Activated naive CD4-positive, alpha-beta T cell treated with anti-CD3 and anti-CD28 coated beads, Interleukin-2, amount 50 U/mL, for 24 hours (primary cell): Measurements from ENCODE around the gene OR5M3.

Experiments used
- H3K27ac Mint-ChIP-seq: one replicate; pipeline ENCODE4 v1.8.0; 2021; ENCODE audit warnings: mild to moderate bottlenecking, mixed read lengths
- H3K27me3 Mint-ChIP-seq: one replicate; pipeline ENCODE4 v1.8.0; 2021; ENCODE audit warnings: mixed read lengths
- H3K36me3 Mint-ChIP-seq: one replicate; pipeline ENCODE4 v1.8.0; 2021; ENCODE audit warnings: mixed read lengths
- H3K4me1 Mint-ChIP-seq: one replicate; pipeline ENCODE4 v1.8.0; 2021; ENCODE audit warnings: mixed read lengths
- H3K4me3 Mint-ChIP-seq: one replicate; pipeline ENCODE4 v1.8.0; 2021; ENCODE audit warnings: mild to moderate bottlenecking, mixed read lengths
- H3K9me3 Mint-ChIP-seq: one replicate; pipeline ENCODE4 v1.8.0; 2021; ENCODE audit warnings: mixed read lengths

The OR5M3 gene

DNA sequence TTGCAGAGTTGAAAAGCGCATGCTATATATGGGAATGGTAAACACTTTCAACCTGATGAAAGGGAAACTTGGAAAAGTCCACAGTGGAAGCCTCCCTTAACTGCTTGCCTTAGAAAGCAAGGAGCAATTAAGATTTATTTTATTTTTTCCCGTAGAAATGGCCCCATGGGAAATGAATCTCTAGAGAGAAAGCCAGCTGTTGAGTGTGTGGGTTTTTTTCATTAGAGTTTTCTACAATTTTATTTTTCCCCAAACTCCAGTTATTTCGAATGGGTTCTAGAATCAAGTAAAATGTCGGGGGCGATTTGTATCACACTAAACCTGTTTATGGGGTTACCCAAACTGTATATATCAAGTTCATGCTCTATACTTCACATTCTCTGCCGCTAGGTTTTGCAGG, at the start of gene OR5M3:
TSS of gene OR5M3 (minus strand) at position 101 of the 400 bp plus-strand sequence. CDS start 2,855 bp downstream, outside the sequence.
- no peak within 1 kb of the TSS for H3K4me3 Mint-ChIP-seq
- no peaks in the 10 kb centered on the region for H3K27me3 Mint-ChIP-seq
- H3K4me1 Mint-ChIP-seq, result no peaks in the 10 kb centered on the region
- peaks cover 3% of the 10 kb centered on the region for H3K9me3 Mint-ChIP-seq
- no peaks in the 10 kb centered on the region for H3K36me3 Mint-ChIP-seq
- H3K27ac Mint-ChIP-seq, result no peak within 1 kb of the TSS

DNA sequence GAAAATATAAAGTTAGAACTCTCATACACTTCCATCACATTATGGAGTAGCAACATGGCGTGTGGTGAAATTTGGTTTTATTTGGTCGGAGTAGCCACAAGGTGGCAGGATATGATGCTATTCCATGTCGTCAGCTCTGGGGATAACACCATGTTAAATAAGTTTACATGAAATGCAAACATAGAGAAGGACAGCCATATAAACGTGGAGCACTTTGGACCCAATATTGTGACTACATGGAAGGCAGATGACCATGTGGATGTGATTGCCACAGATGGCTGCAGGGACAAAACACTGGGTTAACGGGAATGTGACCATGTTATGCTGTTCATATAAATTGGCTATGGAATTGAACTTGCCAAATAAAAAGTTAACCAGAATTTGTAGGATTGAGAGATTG, 48.9 kb upstream of the OR5M3 start:
- H3K27me3 Mint-ChIP-seq, result no peaks in the 10 kb centered on the region

DNA sequence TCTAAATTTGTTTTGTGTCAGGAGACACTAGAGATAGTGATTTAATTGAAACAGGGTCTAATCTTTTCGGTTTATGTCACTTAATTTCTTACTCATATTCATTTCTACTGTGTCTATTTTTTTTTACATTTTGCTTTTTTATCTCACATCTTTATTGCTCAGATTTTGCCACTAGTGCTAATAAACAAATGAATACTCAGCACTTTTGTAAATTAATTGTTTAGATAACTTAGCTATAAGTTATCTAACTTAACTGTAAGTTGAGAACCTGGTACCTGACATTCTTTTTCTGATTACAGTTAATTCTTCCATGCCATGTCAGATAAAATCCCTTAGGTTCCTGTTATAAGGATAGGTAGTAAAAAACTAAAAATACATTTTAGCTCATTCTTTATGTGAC, 40.1 kb upstream of the OR5M3 start:
- H3K27me3 Mint-ChIP-seq, result no peaks in the 10 kb centered on the region
- H3K4me3 Mint-ChIP-seq, result no peak overlapping the region
- H3K36me3 Mint-ChIP-seq, result no peaks in the 10 kb centered on the region
- H3K4me1 Mint-ChIP-seq, result no peaks in the 10 kb centered on the region
- H3K9me3 Mint-ChIP-seq, result peaks cover 5% of the 10 kb centered on the region
- H3K27ac Mint-ChIP-seq, result no peak overlapping the region

More for the DNA sequence above, 48.9 kb upstream of the OR5M3 start:
- Mint-ChIP-seq H3K4me3 (no peak overlapping the region), H3K36me3 (no peaks in the 10 kb centered on the region), H3K9me3 (peaks cover 7% of the 10 kb centered on the region), H3K4me1 (no peaks in the 10 kb centered on the region), H3K27ac (no peak overlapping the region)

GRCh38 chr11:56509439-56509838, 36.3 kb upstream of the OR5M3 start:
- Mint-ChIP-seq H3K4me1 (no peaks in the 10 kb centered on the region), H3K27me3 (no peaks in the 10 kb centered on the region), H3K27ac (no peak overlapping the region), H3K36me3 (no peaks in the 10 kb centered on the region), H3K9me3 (no peaks in the 10 kb centered on the region), H3K4me3 (no peak overlapping the region)

- peaks cover 6% of the 10 kb centered on the region for H3K9me3 Mint-ChIP-seq
- H3K36me3 Mint-ChIP-seq, result no peaks in the 10 kb centered on the region
- H3K27ac Mint-ChIP-seq, result no peak overlapping the region
- no peaks in the 10 kb centered on the region for H3K4me1 Mint-ChIP-seq
- no peaks in the 10 kb centered on the region for H3K27me3 Mint-ChIP-seq
- H3K4me3 Mint-ChIP-seq, result no peak overlapping the region
Measured at GRCh38 chr11:56497010-56497409, 23.9 kb upstream of the OR5M3 start.

GRCh38 chr11:56495117-56495516, 22.0 kb upstream of the OR5M3 start:
- no peak overlapping the region for H3K4me3 Mint-ChIP-seq
- no peaks in the 10 kb centered on the region for H3K27me3 Mint-ChIP-seq

DNA sequence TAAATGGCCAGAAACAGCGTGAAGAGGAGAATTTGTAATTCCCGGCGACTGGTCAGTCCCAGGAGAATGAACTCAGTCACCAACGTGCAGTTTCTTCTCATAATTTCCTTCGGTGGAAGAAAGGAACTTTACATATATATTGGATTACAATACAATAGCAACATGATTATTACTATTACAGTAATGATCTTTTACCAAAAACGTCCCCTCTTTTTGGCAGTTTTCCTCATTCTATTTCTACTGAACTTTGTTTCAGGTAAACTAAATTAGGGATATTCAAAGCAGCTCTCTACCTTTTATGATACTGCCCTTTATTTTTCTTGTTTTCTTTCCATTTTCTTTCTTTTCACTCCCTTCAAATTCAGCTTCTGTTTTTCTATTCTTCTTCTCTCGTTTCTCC, 18.1 kb upstream of the OR5M3 start, which contains the start of gene OR5M8:
TSS of gene OR5M8 (minus strand) at position 101 of the 400 bp plus-strand sequence. CDS start at position 101, 0 bp downstream.
- no peaks in the 10 kb centered on the region for H3K27me3 Mint-ChIP-seq

More at GRCh38 chr11:56495117-56495516, 22.0 kb upstream of the OR5M3 start:
- no peaks in the 10 kb centered on the region for H3K4me1 Mint-ChIP-seq
- H3K27ac Mint-ChIP-seq, result no peak overlapping the region
- peaks cover 6% of the 10 kb centered on the region for H3K9me3 Mint-ChIP-seq
- no peaks in the 10 kb centered on the region for H3K36me3 Mint-ChIP-seq

GRCh38 chr11:56486801-56487200, 13.6 kb upstream of the OR5M3 start:
- H3K27ac Mint-ChIP-seq, result no peak overlapping the region
- H3K4me1 Mint-ChIP-seq, result no peaks in the 10 kb centered on the region
- H3K36me3 Mint-ChIP-seq, result no peaks in the 10 kb centered on the region
- H3K4me3 Mint-ChIP-seq, result no peak overlapping the region
- H3K27me3 Mint-ChIP-seq, result no peaks in the 10 kb centered on the region
- H3K9me3 Mint-ChIP-seq, result no peaks in the 10 kb centered on the region

More for the DNA sequence above, 18.1 kb upstream of the OR5M3 start, which contains the start of gene OR5M8:
- Mint-ChIP-seq H3K36me3 (no peaks in the 10 kb centered on the region), H3K9me3 (no peaks in the 10 kb centered on the region), H3K4me1 (no peaks in the 10 kb centered on the region), H3K27ac (no peak within 1 kb of the TSS), H3K4me3 (no peak within 1 kb of the TSS)

GRCh38 chr11:56474729-56475235, 1.6 kb upstream of the OR5M3 start:
- H3K27me3 Mint-ChIP-seq, result no peaks in the 10 kb centered on the region
- peaks cover 10% of the 10 kb centered on the region for H3K9me3 Mint-ChIP-seq
- no peak overlapping the region for H3K4me3 Mint-ChIP-seq
- H3K4me1 Mint-ChIP-seq, result no peaks in the 10 kb centered on the region
- H3K27ac Mint-ChIP-seq, result no peak overlapping the region
- H3K36me3 Mint-ChIP-seq, result no peaks in the 10 kb centered on the region

DNA sequence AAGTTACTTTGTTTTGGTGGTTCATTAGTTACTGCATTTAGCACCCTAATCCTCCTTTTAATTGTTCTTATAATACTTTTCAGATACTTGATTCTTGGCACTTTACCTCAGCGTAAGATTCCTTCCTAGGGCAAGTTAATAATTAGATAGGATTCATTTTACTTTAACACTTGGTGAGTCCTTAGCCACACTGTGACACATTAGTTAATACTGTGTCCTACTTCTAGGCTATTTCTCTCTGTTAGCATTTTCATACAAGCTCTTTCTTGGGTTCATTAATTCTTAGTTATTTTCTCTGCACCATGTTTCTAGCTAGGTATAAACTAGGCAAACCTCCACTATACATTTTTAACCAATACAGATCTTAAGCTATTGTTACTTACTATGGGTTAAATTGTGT, 16.1 kb downstream of the OR5M3 start:
- peaks cover 4% of the 10 kb centered on the region for H3K9me3 Mint-ChIP-seq

DNA sequence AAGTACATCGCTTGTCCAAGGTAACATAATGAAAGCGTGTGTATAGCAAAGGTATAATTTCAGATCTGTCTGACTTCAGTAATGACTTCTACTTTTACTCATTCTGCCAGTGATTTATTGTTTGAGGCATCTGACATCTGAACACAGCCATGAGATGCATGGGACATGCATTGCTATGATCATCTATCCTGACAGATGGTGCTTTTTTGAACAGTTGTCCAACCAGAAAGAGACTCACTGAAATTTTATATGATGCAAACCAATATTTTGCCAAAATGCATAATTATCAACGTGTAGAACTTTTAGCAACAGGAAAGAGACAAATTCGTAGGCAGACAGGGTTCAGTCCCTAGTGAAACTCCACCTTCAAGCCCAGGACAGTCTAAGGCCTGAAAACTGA, 19.6 kb downstream of the OR5M3 start:
- H3K4me1 Mint-ChIP-seq, result no peaks in the 10 kb centered on the region
- peaks cover 11% of the 10 kb centered on the region for H3K9me3 Mint-ChIP-seq
- no peaks in the 10 kb centered on the region for H3K27me3 Mint-ChIP-seq
- no peak overlapping the region for H3K4me3 Mint-ChIP-seq
- no peaks in the 10 kb centered on the region for H3K36me3 Mint-ChIP-seq
- H3K27ac Mint-ChIP-seq, result no peak overlapping the region

More for the DNA sequence above, 16.1 kb downstream of the OR5M3 start:
- Mint-ChIP-seq H3K36me3 (no peaks in the 10 kb centered on the region), H3K27me3 (no peaks in the 10 kb centered on the region), H3K27ac (no peak overlapping the region), H3K4me3 (no peak overlapping the region), H3K4me1 (no peaks in the 10 kb centered on the region)
